Middle frontal gyrus (tissue), 1 donor: ENCODE data around the gene ADGRL4.
"Not testable (repeated sequence)": the region's sequence is repeated elsewhere in the genome, so short reads cannot be mapped to it uniquely, and the experiment has no call there.

Experiments
- DNase-seq: peaks from one replicate; pipeline ENCODE4 v3.0.0-alpha.2; 2015; ENCODE audit warnings: low spot score; ENCODE audit errors: extremely low spot score

The ADGRL4 gene

DNA sequence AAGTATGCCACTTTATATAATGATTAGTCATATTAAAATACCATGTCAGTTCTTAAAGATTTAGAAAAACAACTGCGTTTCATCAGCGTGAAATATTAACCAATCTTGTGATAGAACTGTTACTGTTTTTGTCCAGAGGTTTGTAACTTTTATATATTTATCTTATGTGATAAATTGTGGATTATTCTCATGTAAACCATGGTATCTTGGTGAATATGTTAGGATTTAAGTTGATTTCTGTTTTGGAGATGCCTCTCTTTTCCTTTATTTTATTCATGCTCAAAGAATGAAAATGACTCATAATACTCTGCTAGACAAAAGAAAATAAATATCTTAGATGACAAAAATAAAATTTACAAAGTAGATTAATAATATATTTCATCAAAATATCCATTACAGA, 88.4 kb downstream of the ADGRL4 start:
- no peak for DNase-seq

DNA sequence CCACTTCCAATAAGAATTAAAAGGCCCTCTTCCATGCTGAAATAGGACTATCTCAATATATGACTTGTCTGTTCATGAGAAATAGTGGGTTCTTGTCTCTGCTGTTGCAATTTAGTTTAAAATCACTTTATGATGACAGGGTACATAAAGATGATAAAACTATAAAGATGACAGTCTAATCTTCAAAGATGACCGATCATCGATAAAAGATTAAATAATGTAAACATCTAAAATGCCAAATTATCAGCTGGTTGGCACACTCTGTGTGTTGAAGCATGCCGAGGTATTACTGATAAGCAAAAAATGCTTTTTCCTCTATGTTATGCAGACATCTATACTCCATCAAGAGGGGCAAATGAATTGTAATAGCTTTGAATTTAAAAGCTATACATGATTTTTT, 89.5 kb downstream of the ADGRL4 start:
- DNase-seq: no peak

DNA sequence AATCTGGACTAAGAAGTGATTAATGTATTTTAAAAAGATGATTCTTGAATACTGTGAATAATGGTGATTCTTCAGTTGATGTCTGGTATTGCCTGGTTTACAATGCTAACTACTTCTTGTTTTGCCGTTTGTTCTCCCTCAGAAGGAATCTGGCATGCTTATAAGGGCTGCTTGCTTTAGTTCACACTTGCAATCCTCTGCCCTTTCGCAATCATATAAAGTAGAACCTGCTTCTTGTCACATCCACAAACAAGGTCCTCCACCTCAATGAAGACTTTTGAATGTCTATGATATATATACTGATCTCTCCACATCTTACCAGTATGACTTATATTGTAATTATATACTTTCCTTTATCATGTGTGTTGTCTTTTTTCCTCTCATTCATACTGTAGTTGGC, 92.6 kb downstream of the ADGRL4 start:
- no peak for DNase-seq

DNA sequence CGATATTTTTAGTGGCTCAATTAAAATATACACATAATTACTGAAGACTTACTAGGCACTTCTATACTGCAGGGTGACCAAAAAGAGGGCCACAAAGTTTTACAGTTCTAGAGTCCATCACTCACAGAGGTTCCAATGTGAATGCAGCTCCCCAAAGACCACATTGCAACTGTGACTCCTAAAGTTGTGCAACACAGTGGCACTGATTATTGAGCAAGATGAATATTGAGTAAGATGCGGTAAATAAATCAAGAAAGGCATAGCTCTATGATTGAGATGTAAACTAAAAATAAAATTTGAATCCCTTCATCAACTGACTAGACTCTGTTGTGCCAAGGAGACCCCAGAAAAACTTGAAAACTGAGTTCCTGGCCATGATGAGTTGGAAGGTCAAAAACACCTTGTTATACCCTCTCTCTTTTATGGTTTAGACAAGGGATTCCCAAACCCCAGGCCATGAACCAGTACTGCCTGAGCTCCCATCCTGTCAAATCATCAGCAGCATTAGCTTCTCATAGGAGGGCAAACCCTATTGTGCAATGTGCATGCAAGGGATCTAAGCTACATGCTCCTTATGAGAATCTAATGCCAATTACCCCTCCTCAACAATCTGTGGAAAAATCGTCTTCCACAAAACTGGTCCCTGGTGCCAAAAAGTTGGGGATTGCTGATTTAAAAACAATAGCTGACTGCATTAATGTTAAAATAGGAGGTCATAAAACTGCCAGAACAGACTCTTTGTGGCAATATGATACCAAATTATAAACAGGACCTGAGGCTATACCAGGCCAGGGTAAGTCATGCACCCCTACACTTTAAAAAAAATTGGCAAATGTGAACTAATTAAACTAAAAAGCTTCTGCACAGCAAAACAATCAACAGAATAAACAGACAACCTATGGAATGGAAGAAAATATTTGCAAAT, 94.3 kb downstream of the ADGRL4 start:
- no peak for DNase-seq

DNA sequence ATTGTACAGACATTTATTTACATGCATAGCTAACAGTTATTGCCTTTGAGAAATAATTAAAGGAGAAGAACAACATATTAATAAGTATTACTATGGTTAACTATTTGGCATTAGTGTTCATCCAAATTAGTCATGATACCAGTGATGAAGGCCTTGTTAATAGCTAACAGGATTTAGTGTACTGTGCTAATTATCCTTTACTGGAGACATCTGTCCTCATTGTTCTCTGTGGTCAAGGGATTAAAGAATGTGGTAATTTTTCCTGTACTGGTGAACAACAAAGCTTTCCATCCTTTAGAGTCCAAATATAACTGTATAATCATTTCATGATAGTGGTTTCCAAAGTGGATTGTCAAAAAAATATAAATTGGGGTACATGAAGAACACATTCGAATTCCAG, 103.9 kb downstream of the ADGRL4 start:
- DNase-seq: no peak

DNA sequence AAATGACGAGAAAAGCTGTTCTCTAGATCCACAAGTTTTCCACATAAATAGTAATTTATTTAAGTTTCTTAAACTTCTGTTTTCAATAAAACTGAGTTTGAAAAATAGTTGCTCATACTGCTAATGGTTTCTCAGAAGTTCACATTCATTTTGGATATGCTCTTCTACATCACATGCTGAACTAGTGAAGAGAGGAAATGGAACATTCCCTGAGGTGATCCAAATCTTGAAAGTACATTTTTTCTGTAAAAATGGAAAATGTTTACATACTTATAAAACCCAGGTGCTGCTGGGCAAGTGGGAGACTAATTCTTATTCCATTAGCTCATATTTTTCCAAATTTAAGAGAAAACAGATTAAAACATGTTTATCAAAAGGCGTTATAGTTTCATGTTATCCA, 111.7 kb downstream of the ADGRL4 start:
- no peak for DNase-seq

DNA sequence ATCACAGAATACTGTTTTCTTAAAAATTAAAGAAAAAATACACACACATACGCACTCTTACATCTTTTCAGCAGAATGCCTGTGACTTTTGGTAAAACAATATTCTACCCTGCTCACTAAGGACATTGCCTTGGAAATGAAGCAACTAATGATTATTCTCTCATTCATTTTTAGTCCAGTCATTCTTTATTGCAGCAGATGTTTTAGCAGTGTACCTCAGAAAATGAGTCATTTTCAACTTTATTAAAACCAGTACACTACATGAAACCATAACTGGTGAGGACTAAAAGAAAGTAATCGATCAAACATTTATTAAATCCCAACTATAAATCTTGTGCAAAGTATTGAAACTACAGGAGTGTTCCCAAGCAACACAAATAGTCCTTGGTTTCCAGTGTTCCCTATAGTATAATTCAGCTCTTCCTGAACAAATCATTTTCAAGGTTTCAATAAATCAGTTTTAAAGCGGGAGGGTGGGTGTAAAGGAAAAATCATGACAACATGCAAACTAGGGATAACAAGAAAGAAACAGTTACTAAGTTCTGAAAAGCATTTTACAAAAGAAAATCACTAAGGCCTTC, 114.2 kb downstream of the ADGRL4 start:
- DNase-seq: no peak

DNA sequence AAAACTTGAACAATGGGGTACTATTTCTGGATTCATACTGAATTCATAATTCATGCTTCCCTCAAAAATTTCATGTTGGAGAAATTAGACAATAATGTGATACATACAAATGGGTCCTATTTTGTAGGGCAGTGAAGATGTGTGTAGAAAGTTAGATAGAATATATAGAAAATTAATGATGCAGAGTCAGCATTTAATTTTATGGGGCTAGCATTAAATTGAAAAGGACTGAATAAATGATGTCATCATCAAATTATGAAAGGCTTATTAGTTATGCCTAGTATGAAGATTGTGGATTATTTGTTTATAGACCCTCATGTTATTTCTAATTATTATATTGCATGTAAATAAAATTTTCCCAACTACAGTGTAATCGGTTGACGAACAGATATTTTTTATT, 119.1 kb downstream of the ADGRL4 start:
- DNase-seq: no peak

DNA sequence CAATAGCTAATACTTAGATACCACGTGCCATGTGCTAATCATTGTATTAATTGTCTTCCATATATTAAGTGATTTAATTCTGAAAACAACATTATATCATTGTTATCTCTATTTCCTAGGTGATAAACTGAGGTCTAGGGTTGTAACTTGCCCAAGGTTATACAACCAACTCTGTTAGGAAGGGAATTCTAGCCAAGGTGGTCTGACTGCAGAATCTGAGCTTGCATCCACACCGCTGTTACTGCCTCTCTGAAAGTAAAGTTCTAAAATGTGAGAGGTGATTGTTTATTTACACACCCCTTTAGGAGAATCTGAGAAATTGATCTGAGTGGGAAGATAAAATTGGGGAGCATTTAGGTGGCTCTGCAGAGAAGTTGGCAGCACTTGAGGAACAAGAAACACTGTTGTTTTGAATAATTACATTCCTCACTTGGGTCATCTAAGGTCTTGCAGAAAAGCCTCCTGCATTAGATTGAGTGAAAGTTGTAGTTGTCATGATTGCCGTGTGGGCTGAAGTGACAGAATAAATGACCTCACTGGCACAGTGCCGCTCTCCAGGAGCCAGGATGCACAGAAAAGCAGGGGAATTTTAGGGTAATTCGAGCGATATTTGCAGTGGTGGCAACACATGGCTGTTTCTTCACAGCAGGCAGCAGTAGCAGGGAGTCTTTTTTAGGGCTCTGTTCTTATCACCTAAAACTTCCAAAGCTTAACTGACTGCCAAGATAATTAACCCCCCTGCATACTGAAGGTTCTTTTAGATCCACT, 121.7 kb downstream of the ADGRL4 start:
- DNase-seq: no peak

DNA sequence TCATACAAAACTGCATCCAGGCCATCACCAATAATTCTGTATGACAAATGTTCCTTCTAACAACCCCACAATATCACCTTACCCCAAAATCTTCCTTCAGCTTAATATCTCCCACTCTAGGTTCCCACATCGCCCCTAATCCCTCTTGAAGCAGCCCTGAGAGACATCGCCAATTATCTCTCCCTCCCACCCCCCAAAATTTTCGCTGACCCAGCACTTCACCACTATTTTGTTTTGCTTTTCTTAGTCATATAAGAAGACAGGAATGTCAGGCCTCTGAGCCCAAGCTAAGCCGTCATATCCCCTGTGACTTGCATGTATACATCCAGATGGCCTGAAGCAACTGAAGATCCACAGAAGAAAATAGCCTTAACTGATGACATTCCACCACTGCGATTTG, 126.3 kb downstream of the ADGRL4 start:
- DNase-seq: no peak

DNA sequence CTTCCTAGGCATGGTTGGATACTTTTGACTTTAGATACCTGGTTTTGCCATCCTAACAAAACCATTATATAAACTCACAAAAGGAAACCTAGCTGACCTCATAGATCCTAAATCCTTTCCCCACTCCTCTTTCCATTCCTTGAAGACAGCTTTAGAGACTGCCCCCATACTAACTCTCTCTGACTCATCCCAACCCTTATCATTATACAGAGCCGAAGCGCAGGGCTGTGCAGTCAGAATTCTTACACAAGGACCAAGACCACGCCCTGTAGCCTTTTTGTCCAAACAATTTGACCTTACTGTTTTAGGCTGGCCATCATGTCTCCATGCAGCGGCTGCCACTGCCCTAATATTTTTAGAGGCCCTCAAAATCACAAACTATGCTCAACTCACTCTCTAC, 130.5 kb downstream of the ADGRL4 start:
- DNase-seq: not testable (repeated sequence)

DNA sequence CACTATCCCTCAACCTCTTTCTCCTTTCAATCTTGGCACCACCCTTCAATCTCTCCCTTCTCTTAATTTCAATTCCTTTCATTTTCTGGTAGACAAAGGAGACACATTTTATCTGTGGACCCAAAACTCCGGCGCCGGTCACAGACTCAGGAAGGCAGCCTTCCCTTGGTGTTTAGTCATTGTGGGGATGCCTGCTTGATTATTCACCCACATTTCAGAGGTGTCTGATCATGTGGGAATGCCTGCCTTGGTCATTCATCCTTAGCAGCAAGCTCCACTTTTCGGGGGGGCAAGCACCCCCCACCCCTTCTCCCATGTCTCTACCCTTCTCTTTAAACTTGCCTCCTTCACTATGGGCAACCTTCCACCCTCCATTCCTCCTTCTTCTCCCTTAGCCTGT, 133.7 kb downstream of the ADGRL4 start:
- DNase-seq: not testable (repeated sequence)

DNA sequence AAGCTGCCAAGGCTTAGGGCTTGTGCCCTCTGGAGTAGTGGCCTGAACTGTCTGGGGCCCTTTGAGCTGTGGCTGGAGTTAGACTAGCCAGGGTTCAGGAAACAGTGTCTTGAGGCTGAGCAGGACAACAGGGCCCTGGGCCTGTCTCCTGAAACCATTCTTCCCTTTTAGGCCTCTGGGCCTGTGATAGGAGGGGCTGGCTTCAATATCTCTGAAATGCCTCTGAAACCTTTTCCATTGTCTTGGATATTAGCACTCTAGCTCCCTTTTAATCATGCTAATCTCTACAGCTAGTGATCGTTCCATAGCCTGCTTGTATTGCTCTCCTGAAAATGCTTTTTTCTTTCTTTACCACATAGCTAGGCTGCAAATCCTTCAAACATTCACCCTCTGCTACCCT, 135.3 kb downstream of the ADGRL4 start:
- no peak for DNase-seq

DNA sequence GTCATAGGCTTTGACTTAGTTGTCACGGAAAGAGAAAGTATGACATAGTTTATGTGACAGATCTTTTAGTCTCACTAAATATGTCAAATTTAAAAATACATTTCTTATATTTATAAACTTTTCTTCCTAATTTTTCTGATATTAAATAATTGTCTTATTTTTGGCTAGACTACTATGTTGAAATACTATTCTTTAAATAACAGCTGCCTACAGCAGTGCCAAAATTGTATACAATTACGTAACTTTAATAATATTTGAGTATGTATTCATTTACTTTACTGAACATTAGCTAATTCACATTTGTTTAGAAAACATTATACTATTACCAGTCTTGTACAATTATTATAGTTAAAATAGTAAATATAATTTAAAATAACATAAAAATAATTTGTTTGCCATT, 137.4 kb downstream of the ADGRL4 start:
- no peak for DNase-seq

DNA sequence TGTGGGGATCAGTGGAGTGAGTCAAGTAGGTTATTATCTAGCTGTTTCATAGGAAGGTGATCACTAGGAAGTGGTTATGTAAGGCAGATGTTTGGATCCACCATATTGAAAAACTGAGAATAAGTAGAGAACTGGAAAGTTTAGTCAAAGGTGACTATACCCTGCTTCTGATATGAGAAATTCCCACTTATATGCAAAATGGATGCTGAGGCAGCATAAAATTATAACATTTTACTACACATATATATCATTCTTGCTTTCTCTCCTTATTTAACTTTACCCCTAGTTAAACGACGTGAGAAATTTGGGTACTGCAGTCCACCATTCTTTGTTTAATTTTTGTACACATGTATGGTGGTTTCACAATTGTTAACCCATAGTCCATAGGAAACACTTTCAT, 142.4 kb downstream of the ADGRL4 start:
- DNase-seq: no peak

DNA sequence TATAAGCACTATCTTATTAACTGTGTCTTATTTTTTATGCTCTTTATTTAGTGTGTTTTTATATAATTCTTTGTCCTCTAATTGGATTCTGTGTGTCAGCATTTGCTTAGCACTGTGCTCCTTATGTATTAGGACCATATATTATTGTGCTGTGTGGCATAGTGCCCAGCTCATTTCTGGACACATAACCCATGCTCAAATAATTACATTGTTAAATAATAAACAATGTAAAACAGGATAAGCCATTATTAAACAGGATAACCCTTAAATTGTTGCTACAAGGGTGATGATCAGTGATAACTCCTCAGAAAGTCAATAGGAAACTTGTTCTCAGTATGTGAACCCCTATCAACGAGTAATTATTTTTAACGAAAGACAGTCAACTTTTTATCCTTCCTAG, 150.4 kb downstream of the ADGRL4 start:
- DNase-seq: no peak

DNA sequence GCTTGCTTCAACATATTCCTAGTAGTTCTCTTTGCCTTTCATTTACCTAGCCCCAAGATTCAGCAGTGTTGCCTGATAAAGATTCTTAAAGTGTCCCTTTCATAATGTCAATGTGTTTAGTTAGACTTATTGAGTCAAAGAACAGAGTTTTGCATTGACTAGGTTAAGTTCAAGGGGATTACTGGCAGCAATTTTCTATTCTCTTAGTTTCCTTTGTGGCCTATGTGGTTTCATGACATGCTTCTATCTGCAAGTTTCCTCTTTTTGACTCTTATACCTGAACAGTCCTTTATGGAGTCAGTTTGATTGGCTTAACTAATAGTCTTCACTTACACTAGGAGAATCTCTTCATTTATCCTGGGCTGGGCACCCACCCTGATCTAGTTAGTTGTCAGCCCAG, 151.3 kb downstream of the ADGRL4 start:
- DNase-seq: no peak

DNA sequence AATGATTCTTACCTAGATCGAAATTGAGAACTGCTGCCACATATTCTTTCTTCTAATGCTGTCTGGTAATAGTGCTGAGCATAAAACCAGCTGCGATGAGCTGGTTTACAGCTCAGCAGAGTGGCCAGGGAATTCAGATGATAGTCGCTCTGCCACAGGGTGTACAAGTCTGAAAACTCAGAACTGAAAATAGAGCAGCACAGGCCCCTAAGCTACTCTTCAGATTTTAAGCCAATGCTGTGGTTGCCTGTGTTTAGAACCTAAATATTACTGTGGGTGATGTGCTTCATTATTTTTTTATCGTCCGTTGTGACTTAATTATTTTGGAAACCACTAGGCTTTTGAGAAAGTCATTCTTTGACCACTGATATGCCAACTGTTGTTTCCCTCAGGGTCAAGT, 152.0 kb downstream of the ADGRL4 start:
- no peak for DNase-seq

DNA sequence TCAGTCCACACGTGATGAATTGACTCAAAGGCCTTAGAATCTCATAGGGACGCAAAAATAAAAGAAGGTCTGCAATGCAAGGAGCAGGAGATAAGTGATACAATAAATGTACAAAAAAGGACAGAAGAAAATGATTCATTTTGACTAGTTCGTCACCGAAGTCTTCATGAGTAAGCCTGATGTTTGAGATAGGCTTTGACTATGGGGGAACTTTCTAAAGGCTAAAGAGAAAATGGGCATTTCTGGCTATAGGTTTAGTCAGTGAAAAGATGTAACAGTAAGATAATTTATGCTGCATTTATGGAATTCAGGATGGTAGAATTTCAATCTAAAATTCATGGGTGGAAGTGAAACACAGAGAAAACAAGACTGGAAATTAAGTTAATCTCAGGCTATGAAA, 163.0 kb downstream of the ADGRL4 start:
- DNase-seq: no peak

DNA sequence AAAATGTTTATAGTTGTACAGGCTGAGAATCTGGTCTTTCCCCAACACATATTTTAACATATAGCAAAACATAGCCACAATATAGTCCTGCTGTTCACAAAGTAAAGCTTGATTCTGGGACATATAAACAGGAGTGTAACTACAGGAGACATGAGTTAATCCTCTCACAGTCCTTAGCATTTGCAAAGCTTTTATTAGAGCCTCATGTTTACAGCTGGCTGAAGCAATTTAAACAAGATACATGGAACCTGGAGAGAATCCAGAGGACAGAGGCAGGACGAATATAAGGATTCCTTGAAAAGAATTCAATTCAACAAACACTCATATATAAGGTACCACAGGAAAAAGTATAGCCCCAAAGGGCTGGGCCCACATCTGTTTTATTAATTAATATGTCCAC, 163.4 kb downstream of the ADGRL4 start:
- no peak for DNase-seq

DNA sequence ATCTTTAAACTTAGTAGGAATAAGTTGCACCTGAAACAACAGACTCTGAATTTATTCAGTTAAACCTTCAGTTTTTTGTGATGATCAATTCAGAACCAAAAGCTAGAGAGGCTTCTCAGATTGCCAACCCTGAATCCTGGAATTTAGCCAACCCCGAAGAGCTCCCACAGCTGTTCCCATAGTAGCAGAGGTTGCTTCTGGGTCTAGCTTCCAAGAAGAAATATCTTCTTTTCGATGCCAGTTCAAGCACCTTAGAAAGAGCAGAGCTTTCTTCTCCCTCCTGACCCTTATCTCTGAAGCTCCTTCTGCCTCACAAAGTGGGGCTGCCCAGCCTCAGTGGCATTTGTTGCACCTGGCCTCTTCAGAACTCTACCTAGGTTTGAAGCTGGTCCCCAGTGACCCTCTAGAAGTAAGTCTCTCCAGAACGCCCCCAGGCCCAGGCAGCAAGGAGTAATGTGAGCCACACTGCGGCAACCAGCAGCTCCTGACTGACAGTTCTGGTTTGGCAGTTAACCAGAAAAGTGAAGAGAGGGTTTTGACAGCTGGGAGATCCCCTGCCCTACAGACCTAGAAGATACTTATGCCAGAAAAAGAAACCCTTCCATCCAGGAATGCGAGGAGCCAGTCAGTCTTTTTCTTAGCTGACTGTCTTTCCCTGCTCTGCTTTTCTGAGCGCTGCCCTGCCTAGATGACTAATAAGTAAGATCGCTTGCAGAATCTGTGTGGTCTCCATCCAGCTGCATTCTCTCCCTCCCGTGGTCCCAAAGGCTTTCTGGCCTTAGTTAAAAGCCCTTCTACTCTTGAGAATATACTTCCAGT, 165.9 kb downstream of the ADGRL4 start:
- DNase-seq: no peak
